Immature natural killer cell (primary cell): ENCODE measurements around the gene DCPS. TPM values are rescaled to one million over a fixed set of nuclear protein-coding genes. Genes with fewer than 3 reads are reported as not detected.

Experiments
- DNase-seq, 3 donors: peaks; one replicate each; pipeline ENCODE4 v3.0.0; 2022; ENCODE audit warnings: mixed read lengths in 1 of 3
- H3K27ac Mint-ChIP-seq, 6 donors: one replicate each; pipeline ENCODE4 v1.8.0; 2020; ENCODE audit warnings: mixed read lengths in 6 of 6, mild to moderate bottlenecking in 5 of 6, inconsistent platforms in 4 of 6, moderate library complexity in 3 of 6
- H3K27me3 Mint-ChIP-seq, 3 donors: one replicate each; pipeline ENCODE4 v1.8.0; 2020 to 2021; ENCODE audit warnings: low read depth in 3 of 3, mild to moderate bottlenecking in 3 of 3, mixed read lengths in 3 of 3, moderate library complexity in 3 of 3, inconsistent platforms in 1 of 3
- H3K36me3 Mint-ChIP-seq, 3 donors: one replicate each; pipeline ENCODE4 v1.8.0; 2020; ENCODE audit warnings: mixed read lengths in 3 of 3, inconsistent platforms in 2 of 3, mild to moderate bottlenecking in 2 of 3
- H3K4me1 Mint-ChIP-seq, 2 donors: one replicate each; pipeline ENCODE4 v1.8.0; 2020; ENCODE audit warnings: inconsistent platforms in 2 of 2, mild to moderate bottlenecking in 2 of 2, mixed read lengths in 2 of 2, moderate library complexity in 1 of 2
- H3K4me3 Mint-ChIP-seq, 5 donors: one replicate each; pipeline ENCODE4 v1.8.0; 2020; ENCODE audit warnings: mild to moderate bottlenecking in 5 of 5, mixed read lengths in 5 of 5, inconsistent platforms in 3 of 5, moderate library complexity in 3 of 5
- H3K9me3 Mint-ChIP-seq, 6 donors: one replicate each; pipeline ENCODE4 v1.8.0; 2020; ENCODE audit warnings: mild to moderate bottlenecking in 6 of 6, mixed read lengths in 6 of 6, inconsistent platforms in 4 of 6, moderate library complexity in 3 of 6
- polyA plus RNA-seq, 3 donors: library from polyadenylated mRNA; unstranded; fragments of 300-500 nt; fragmentation: Illumina TruSeq; gene quantifications; one replicate each; pipeline ENCODE4 v1.2.3, GENCODE V29; 2021

DCPS gene
- polyA plus RNA-seq, 3 donors from 2014 or later = 33.1 to 65.7 (median 40.6) TPM

DNA sequence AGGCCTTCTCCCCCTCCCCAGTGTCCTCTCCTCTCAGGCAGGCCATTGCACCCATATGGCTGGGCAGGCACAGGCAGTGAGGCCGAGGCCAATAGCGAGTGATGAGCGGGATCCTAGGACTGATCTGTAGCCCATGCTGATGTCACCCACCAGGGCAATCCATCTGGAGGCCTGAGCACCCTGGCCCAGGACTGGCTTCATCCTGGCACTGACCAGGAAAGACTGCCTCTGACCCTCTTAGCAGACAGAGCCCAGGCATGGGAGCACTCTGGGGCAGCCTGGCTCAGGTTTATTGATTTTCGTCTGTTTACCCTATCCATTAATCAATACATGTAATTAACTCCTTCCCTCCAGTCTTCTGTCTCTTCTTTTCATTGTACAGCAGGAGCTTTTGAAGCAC lies 26.1 kb upstream of the DCPS start:
- H3K9me3 Mint-ChIP-seq = no peaks in the 10 kb centered on the region
- H3K4me1 Mint-ChIP-seq = peaks cover 16 to 18% of the 10 kb centered on the region in 2 donors
- no peak for DNase-seq
- H3K36me3 Mint-ChIP-seq = peaks cover 7 to 27% (median 13%) of the 10 kb centered on the region in 3 donors
- peaks cover 2 to 11% (median 4%) of the 10 kb centered on the region in 3 donors for H3K27me3 Mint-ChIP-seq
- no peak overlapping the region for H3K27ac Mint-ChIP-seq
- no peak overlapping the region for H3K4me3 Mint-ChIP-seq

DNA sequence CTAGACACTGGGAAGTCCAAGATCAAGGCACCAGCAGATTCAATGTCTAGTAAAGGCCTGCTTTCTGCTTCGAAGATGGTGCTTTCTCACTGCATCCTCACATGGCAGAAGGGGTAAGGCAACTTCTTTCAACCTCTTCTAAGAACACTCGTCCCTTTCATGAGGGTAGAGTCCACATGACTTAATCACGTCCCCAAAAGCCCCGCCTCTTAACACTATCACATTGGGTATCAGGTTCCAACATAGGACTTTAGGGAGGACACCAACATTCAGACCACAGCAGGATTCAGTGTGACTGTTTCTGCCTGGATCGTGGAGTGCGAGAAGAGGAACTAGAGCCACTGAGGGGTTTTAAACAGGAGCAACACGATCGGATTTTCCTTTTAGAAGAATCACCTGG lies 24.7 kb upstream of the DCPS start:
- Mint-ChIP-seq H3K36me3 (peaks cover 0 to 23% (median 11%) of the 10 kb centered on the region in 3 donors), H3K9me3 (no peaks in the 10 kb centered on the region), H3K4me3 (peak overlapping the region in 1 of 5 donors; percentile 3), H3K27me3 (peaks cover 4 to 17% (median 6%) of the 10 kb centered on the region in 3 donors), H3K4me1 (peaks cover 26% of the 10 kb centered on the region in 2 donors), H3K27ac (peak overlapping the region in 2 of 6 donors; percentile 15 to 46)
- no peak for DNase-seq

DNA sequence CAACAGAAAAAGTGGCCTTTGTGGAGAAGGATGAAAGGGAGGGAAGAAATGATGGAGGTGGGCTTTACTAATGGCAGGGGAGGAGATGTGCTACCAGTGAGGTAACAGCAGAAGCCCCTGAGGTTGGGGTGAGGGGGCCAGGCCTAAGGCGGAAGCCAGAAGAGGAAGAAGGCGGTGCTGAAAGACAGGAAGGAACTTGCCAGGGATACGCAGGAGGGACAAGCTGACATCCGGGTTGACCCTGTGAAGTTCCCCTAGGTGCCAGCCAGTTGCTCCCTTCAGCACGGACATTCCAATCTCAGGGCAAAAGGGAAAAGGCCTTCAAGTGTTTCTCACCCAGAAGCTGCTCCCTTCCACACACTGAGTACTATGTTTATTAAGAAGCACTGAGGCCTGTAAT lies 23.3 kb upstream of the DCPS start:
- peak overlapping the region in 5 of 6 donors; percentile 13 to 43 (median 40) for H3K27ac Mint-ChIP-seq
- peaks cover 0 to 12% (median 2%) of the 10 kb centered on the region in 3 donors for H3K36me3 Mint-ChIP-seq
- H3K9me3 Mint-ChIP-seq = no peaks in the 10 kb centered on the region
- no peak overlapping the region for H3K4me3 Mint-ChIP-seq
- peaks cover 4 to 17% (median 6%) of the 10 kb centered on the region in 3 donors for H3K27me3 Mint-ChIP-seq
- H3K4me1 Mint-ChIP-seq = peaks cover 34 to 37% of the 10 kb centered on the region in 2 donors
- DNase-seq = no peak

DNA sequence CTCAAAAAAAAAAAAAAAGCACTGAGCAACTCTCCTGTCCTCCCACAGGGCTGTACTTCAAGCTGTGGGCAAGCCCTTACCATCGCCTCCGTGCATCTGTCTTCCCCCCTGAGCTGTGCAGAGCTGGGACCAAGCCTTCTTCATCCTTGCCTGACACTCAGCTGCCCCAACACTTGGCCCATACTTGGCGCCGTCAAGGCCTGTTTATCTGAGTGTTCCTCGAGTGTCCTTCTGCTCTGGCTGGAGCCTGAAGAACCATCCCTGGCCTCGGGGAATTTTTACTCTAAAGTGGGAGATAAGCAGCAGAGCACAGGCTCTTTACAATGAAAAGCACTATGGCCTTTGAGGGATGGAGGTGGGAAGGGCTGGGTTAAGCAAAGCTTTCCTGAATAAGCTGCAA lies 22.6 kb upstream of the DCPS start:
- Mint-ChIP-seq H3K36me3 (peaks cover 0 to 10% (median 0%) of the 10 kb centered on the region in 3 donors), H3K27ac (peak overlapping the region; percentile 70 to 93 (median 84)), H3K4me1 (peaks cover 36 to 37% of the 10 kb centered on the region in 2 donors), H3K9me3 (no peaks in the 10 kb centered on the region), H3K4me3 (peak overlapping the region; percentile 87 to 96 (median 91)), H3K27me3 (peaks cover 4 to 17% (median 6%) of the 10 kb centered on the region in 3 donors)
- DNase-seq = no peak

DNA sequence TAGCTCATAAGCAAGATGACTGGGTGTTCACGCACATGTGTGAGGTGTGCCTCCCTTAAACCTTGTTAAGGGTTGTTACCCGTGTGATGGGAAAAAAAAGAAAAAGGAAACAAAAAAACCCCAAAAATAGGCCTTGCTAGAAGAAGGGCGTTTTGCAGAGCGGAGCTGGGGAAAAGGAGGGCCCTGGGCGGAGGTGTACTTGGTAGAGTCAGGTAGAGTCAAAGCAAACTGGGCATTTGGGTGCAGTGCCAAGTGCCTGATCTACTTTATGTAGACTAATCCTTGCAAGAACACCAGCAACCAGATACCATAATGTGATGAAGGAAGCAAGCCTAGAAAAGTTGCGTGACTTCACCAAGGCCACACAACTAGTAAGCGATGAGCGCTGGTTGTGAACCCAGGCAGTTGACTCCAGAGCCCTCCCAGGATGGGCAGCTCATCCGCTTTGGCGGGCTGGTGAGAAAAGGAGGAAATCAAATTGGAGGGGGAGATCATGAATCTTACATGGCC lies 22.1 kb upstream of the DCPS start:
- peaks cover 36 to 40% of the 10 kb centered on the region in 2 donors for H3K4me1 Mint-ChIP-seq
- H3K9me3 Mint-ChIP-seq = no peaks in the 10 kb centered on the region
- peaks cover 4 to 17% (median 6%) of the 10 kb centered on the region in 3 donors for H3K27me3 Mint-ChIP-seq
- no peak for DNase-seq
- H3K4me3 Mint-ChIP-seq = peak overlapping the region; percentile 87 to 96 (median 91)
- H3K27ac Mint-ChIP-seq = peak overlapping the region; percentile 88 to 94 (median 92)
- H3K36me3 Mint-ChIP-seq = peaks cover 0 to 10% (median under 1%) of the 10 kb centered on the region in 3 donors

GRCh38 chr11:126282361-126282735 lies 21.5 kb upstream of the DCPS start:
- H3K4me1 Mint-ChIP-seq = peaks cover 39 to 44% of the 10 kb centered on the region in 2 donors
- H3K9me3 Mint-ChIP-seq = no peaks in the 10 kb centered on the region
- peak in 1 of 3 donors; percentile 27 for DNase-seq
- peak overlapping the region; percentile 87 to 96 (median 91) for H3K4me3 Mint-ChIP-seq
- peaks cover 4 to 17% (median 6%) of the 10 kb centered on the region in 3 donors for H3K27me3 Mint-ChIP-seq
- H3K27ac Mint-ChIP-seq = peak overlapping the region; percentile 88 to 94 (median 92)
- H3K36me3 Mint-ChIP-seq = peaks cover 0 to 13% (median 4%) of the 10 kb centered on the region in 3 donors

DNA sequence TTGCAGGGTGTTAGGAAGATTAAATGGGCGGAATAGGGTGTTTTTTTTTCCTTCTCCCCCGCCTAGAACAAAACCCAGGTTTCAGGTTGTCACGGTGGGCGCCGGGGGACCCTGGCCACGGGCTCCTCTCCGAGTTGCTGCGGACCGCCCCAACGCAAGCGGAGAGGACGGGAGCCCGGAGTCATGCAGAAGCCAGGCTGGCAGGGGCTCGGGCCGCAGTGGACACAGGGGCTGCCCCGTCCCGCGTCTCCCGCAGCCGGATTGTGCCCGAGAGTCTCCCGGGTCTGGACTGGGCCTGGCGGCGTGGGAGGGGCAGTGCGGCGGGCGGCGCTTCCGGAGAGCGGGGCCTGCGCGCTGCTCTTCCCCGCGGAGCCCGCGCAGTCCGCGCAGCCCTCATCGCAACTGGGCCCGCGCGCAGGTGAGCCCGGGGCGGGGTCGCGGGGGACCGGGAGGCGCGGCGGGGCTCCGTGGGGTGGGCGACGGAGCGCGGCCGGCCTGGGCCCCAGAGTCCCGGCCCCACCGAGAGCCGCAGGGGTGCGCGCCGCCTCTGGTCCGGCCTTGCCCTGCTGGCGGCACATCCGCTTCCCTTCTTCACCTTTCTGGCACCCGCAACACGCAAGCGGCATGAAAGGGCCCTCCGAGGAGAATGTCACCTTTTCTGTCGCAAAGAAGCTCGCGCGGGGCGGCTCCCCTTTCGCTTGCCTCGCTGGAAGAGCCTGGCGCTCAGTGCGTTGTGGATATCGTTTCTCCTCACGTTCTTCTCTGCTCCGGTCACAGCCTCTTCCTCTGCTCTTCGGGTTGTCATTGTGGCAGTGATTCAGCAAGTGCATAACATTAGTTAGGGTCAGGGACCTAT lies 20.9 kb upstream of the DCPS start, which contains the start of gene TIRAP:
TIRAP (plus strand) TSS at position 358 of the 856 bp plus-strand sequence. CDS start 7,802 bp downstream, outside the sequence.
- no peaks in the 10 kb centered on the region for H3K9me3 Mint-ChIP-seq
- peaks cover 0 to 8% (median 4%) of the 10 kb centered on the region in 3 donors for H3K36me3 Mint-ChIP-seq
- H3K27me3 Mint-ChIP-seq = peaks cover 4 to 17% (median 6%) of the 10 kb centered on the region in 3 donors
- peak within 1 kb of the TSS; percentile 88 to 100 (median 95) for H3K27ac Mint-ChIP-seq
- peak within 1 kb of the TSS; percentile 90 to 99 (median 95) for H3K4me3 Mint-ChIP-seq
- peak; percentile 71 to 77 (median 73) for DNase-seq
- peaks cover 39 to 44% of the 10 kb centered on the region in 2 donors for H3K4me1 Mint-ChIP-seq

GRCh38 chr11:126284829-126285228 lies 19.0 kb upstream of the DCPS start:
- H3K27me3 Mint-ChIP-seq = peaks cover 4 to 12% (median 4%) of the 10 kb centered on the region in 3 donors
- DNase-seq = peak in 1 of 3 donors; percentile 68
- peak overlapping the region; percentile 13 to 88 (median 80) for H3K27ac Mint-ChIP-seq
- peaks cover 0 to 13% (median 4%) of the 10 kb centered on the region in 3 donors for H3K36me3 Mint-ChIP-seq
- H3K4me1 Mint-ChIP-seq = peaks cover 39 to 44% of the 10 kb centered on the region in 2 donors
- no peaks in the 10 kb centered on the region for H3K9me3 Mint-ChIP-seq
- peak overlapping the region; percentile 56 to 95 (median 67) for H3K4me3 Mint-ChIP-seq

DNA sequence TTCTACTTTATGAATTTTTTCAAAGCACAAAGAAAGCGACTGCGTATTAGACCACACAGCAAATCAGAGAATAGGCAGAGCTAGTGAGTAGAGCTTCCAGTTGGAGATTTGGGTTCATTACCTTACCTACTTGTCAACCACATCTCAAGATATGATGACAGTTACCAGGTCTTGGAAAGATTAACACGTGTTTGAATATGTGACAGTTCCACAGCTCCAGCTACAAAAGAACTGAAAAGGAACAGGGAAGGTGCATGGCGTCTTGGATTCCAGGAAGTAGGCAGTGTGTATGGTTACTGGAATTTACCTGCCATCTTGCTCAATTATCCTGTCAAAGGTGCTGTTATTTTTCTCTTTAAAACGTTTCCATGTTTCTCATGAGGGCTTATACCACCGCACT lies 15.6 kb upstream of the DCPS start:
- Mint-ChIP-seq H3K9me3 (no peaks in the 10 kb centered on the region), H3K27me3 (peaks cover under 1 to 6% (median 2%) of the 10 kb centered on the region in 3 donors), H3K36me3 (peaks cover under 1 to 28% (median 5%) of the 10 kb centered on the region in 3 donors), H3K27ac (peak overlapping the region in 1 of 6 donors; percentile 17), H3K4me1 (peaks cover 21 to 25% of the 10 kb centered on the region in 2 donors), H3K4me3 (no peak overlapping the region)
- no peak for DNase-seq

DNA sequence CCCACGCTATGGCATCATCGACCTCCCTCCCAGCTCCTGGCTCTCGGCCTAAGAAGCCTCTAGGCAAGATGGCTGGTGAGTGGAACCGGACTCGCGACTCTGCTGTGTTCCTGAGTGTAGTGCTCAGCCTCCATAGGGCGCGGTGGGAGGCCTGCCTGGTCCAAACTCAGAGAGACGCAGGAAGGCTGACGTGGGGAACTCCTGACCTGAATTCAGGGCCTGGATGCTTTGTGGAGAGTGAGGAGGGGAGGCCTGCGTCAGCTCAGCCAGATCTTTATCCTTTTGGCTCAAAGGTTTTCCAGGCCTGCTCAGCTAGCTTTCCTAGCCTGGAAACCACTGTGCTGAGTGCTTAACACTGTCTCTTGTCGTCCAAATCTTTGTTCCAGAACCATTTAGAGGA lies 13.0 kb upstream of the DCPS start:
- Mint-ChIP-seq H3K4me1 (peaks cover 4 to 6% of the 10 kb centered on the region in 2 donors), H3K36me3 (peaks cover 9 to 39% (median 9%) of the 10 kb centered on the region in 3 donors), H3K4me3 (no peak overlapping the region), H3K9me3 (no peaks in the 10 kb centered on the region), H3K27me3 (peaks cover 0 to 2% (median 1%) of the 10 kb centered on the region in 3 donors), H3K27ac (no peak overlapping the region)
- DNase-seq = no peak

- Mint-ChIP-seq H3K27ac (no peak overlapping the region), H3K36me3 (peaks cover 5 to 42% (median 15%) of the 10 kb centered on the region in 3 donors), H3K4me1 (peaks cover 3 to 9% of the 10 kb centered on the region in 2 donors), H3K27me3 (peaks cover 0 to 2% (median 2%) of the 10 kb centered on the region in 3 donors), H3K9me3 (no peaks in the 10 kb centered on the region), H3K4me3 (no peak overlapping the region)
- DNase-seq = no peak
Observed at GRCh38 chr11:126293726-126294125, 10.1 kb upstream of the DCPS start.

GRCh38 chr11:126297004-126297403 lies 6.9 kb upstream of the DCPS start:
- peaks cover 5 to 27% (median 15%) of the 10 kb centered on the region in 3 donors for H3K36me3 Mint-ChIP-seq
- peaks cover 3 to 9% of the 10 kb centered on the region in 2 donors for H3K4me1 Mint-ChIP-seq
- H3K27ac Mint-ChIP-seq = peak overlapping the region in 4 of 6 donors; percentile 27 to 64 (median 42)
- H3K27me3 Mint-ChIP-seq = peaks cover 0 to 2% (median 0%) of the 10 kb centered on the region in 3 donors
- no peak overlapping the region for H3K4me3 Mint-ChIP-seq
- no peak for DNase-seq
- H3K9me3 Mint-ChIP-seq = no peaks in the 10 kb centered on the region

DNA sequence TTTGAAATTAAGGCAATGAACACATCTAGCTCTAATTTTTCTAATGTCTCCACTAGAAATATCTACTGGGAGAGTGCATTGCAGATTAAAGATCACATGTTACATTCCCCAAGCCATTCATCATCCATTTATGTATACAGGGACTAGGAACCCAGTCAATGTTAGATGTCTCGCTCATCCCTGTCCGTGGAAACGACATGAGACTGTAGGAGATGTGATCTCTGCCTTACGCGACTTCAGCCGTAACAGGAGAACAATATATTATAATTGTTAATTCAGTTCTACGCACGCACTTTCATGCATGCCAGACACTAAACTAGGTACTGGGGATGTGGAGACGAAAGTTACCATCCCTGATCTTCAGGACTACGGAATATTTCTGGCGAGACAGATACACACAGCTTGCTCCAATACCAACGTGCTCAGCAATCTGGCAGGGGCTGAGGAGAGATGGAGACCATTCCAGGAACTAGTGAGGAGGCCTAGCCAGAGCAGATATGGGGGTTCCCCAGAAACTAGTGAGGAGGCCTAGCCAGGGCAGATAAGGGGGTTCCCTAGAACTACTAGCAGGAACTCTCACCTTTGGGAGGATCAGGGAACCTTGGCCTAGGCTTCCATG lies 706 bp downstream of the DCPS start:
- Mint-ChIP-seq H3K27me3 (peaks cover 0 to 3% (median 0%) of the 10 kb centered on the region in 3 donors), H3K9me3 (no peaks in the 10 kb centered on the region), H3K4me1 (peaks cover 33 to 49% of the 10 kb centered on the region in 2 donors), H3K27ac (peak overlapping the region; percentile 88 to 99 (median 96)), H3K4me3 (peak overlapping the region; percentile 92 to 99 (median 96)), H3K36me3 (peaks cover 7 to 15% (median 7%) of the 10 kb centered on the region in 3 donors)
- no peak for DNase-seq
